HG03457 (cell line): ENCODE measurements around the gene HKDC1.
"Not testable (repeated sequence)": the region's sequence is repeated elsewhere in the genome, so short reads cannot be mapped to it uniquely, and the experiment has no call there.

Experiments
- ATAC-seq: cut with Tn5 transposase; IDR thresholded peaks from one replicate; pipeline ENCODE4 v1.9.1; 2021; ENCODE audit warnings: moderate number of reproducible peaks; ENCODE audit not compliant: unreplicated experiment

The HKDC1 gene

DNA sequence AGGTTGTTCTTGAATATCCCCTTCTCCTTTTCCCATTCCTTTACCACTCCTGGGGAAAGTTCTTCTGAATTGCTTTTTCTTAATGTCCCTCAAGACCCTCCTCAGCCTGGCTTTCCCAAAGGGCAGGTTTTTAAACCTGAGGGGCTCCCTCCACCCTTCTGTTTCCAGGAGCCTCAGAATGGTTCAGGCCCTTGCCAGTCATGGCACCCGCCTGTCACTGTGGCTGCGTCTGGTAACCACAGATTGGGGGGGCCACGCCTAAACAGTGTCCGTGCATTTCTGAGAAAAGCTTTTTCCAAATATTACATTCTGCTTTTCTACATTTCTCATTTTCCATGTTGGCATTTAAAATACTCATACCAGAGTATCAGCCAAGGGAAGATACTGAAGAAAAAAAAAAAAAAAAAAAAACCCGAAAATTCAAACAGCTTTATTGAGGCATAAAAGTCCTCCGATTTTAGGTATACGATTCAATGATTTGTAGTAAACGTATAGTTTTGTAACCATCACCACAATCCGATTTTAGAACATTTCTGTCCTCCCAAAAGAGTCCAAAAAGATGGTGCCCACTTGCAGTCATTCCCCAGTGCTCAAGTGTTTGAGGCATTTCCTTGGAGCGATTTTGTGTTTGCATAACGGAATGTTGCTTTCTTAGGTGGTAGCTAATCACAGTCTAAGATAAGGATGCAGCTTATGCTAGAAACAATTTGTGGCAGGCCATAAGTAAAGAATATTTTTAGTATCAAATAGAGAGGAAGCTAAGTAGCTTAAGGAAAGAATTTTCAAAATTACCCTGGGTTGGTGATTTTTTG, 22.1 kb downstream of the HKDC1 start:
- no peak for ATAC-seq

- no peak for ATAC-seq
These were observed 22.7 kb downstream of the HKDC1 start for GRCh38 chr10:69242852-69243212.

- no peak for ATAC-seq
These were observed 23.7 kb downstream of the HKDC1 start for GRCh38 chr10:69243817-69244216.

- no peak for ATAC-seq
These were observed 25.9 kb downstream of the HKDC1 start for GRCh38 chr10:69246036-69246435.

DNA sequence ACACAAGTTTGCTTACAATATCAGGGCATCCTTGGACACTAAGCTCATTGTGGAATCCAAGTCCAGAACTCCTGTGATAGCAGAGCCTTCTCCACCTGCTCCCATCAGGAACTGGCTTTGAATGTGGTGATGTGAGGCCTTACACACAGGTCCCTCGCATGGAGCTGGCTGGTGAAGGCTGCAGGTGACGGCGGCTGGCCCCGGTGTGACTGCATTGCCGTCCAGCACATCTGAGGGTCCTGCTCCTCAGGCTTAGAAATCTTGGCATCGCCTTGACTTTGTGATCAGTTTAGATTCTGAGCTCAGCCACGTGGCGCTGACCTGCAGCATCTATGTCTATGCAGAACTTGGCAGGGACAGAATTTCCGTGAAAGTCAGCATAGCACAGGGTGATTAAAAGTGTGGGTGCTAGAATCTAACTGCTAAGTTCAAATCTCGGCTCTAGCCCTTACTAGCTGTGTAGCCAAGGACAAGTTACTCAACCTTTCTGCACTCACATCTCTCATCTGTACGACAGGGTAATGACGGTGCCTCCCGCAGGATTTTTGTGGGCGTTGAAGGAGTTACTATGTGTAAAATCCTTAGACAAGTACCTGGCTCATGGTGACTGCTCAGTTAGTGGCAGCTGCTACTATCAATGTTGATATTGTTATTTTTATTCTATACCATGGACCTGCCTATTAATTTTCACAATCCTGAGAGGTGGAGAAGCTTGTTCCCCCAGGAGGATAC, 26.6 kb downstream of the HKDC1 start:
- ATAC-seq: no peak

GRCh38 chr10:69247313-69247710, 27.2 kb downstream of the HKDC1 start:
- no peak for ATAC-seq

GRCh38 chr10:69248117-69248730, 28.1 kb downstream of the HKDC1 start:
- ATAC-seq: no peak

- ATAC-seq: no peak
These were observed 29.9 kb downstream of the HKDC1 start for GRCh38 chr10:69250041-69250440.

- not testable (repeated sequence) for ATAC-seq
These were observed 31.3 kb downstream of the HKDC1 start for GRCh38 chr10:69251417-69251816.

DNA sequence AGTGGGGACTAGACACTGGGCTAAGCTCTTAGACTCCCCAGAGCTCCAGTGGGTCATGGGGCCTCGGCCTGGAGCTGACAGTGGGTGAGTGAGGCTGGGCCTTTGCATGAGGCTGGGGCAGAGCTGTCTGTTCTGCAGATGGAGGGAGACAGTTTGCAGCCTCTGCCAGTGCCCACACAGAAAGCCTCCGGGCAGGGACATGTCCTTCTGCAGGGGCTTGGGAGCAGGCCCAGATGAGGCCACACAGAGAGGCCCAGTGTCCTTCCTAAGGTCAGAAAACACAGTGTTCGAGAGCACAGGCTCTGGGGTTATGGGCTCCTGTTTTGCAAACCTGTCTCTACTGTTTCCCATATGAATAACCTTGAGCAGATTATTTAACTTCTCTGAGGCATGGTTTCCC, 33.0 kb downstream of the HKDC1 start:
- no peak for ATAC-seq

GRCh38 chr10:69254877-69255276, 34.7 kb downstream of the HKDC1 start:
- ATAC-seq: no peak

- no peak for ATAC-seq
These were observed 39.6 kb downstream of the HKDC1 start for GRCh38 chr10:69259547-69260243.

DNA sequence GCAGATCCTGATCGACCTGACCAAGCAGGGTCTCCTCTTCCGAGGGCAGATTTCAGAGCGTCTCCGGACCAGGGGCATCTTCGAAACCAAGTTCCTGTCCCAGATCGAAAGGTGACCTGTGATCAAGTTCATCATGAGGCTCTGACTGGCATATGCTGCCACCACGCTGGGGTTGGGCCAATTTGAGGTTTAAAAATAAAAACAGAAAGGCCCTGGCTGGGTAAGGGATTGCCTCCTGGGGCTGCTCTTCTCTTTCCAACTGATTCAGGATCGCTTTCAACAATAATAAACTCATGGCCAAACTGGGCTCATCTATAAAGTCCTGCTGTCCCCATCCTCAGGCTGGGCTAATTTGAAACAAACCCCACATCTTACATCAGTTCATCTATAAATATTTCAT, 41.1 kb downstream of the HKDC1 start:
- ATAC-seq: no peak

GRCh38 chr10:69262292-69262751, 42.2 kb downstream of the HKDC1 start:
- no peak for ATAC-seq

DNA sequence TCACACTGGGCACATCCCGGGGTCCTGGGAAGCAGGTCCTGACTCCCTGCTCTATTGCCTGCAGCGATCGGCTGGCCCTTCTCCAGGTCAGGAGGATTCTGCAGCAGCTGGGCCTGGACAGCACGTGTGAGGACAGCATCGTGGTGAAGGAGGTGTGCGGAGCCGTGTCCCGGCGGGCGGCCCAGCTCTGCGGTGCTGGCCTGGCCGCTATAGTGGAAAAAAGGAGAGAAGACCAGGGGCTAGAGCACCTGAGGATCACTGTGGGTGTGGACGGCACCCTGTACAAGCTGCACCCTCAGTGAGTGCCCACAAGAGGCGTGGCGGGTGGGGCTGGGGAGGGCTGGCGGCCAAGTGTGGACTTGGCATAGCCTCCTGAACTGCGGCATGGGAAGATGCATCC, 45.4 kb downstream of the HKDC1 start:
- ATAC-seq: no peak

GRCh38 chr10:69268761-69269416, 48.8 kb downstream of the HKDC1 start:
- ATAC-seq: no peak

GRCh38 chr10:69269761-69270160, 49.6 kb downstream of the HKDC1 start:
- ATAC-seq: no peak

- no peak for ATAC-seq
These were observed 50.9 kb downstream of the HKDC1 start for GRCh38 chr10:69270990-69271389.

GRCh38 chr10:69272624-69273023, 52.5 kb downstream of the HKDC1 start:
- ATAC-seq: no peak

GRCh38 chr10:69275444-69275843, 55.3 kb downstream of the HKDC1 start:
- no peak for ATAC-seq

DNA sequence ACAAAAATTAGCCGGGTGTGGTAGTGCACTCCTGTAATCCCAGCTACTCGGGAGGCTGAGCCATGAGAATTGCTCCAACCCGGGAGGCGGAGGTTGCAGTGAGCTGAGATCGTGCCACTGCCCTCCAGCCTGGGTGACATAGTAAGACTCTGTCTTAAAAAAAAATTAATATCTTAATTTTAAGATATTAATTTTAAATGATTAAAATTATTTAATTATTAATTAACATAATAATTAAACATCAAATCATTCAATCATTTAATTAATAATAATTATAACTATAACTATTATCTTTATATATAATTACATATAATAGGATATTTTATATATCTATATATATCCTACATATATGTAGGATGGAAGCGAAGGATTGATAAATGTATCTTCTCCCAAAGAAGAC, 56.4 kb downstream of the HKDC1 start:
- ATAC-seq: no peak
